GM12878 (cell line): ENCODE results near the gene HPS6. TPM values are rescaled to one million over a fixed set of nuclear protein-coding genes. Genes with fewer than 3 reads are reported as not detected.
A peak's percentile ranks its signal among the peaks of the same experiment; 100 is the strongest.

Experiments
- BHLHE40 ChIP-seq, 2 experiments: fragments of 450-650 bp in 1 of 2; IDR thresholded peaks; 2 replicates each; pipeline ENCODE4 v1.6.1; 2011 to 2017; ENCODE audit warnings: low read depth in 2 of 2, borderline replicate concordance in 1 of 2, improper control_type of control experiment in 1 of 2, low read length in 1 of 2, mild to moderate bottlenecking in 1 of 2
- CBX5 ChIP-seq: sonication (generic); IDR thresholded peaks from 2 replicates; pipeline ENCODE4 v1.6.1; 2016; ENCODE audit warnings: low read depth, moderate library complexity, mild to moderate bottlenecking, inconsistent platforms
- CEBPZ ChIP-seq: fragments of 150-350 bp; IDR thresholded peaks from 2 replicates; pipeline ENCODE4 v1.6.1; 2016; ENCODE audit warnings: low read depth, low read length
- CHD1 ChIP-seq: IDR thresholded peaks from 2 replicates; pipeline ENCODE4 v1.6.1; 2012; ENCODE audit warnings: low read depth, low read length, improper control_type of control experiment
- CTCF ChIP-seq, 3 experiments: IDR thresholded peaks in 2 of 3; conservative IDR thresholded peaks in 1 of 3; 2 replicates each; pipeline ENCODE4 v1.5.1; 2011; ENCODE audit warnings: low read depth in 3 of 3, low read length in 3 of 3, mild to moderate bottlenecking in 3 of 3, control low read depth in 2 of 3, moderate library complexity in 2 of 3, inconsistent platforms in 1 of 3, mixed read lengths in 1 of 3; ENCODE audit not compliant: control insufficient read depth in 2 of 3, insufficient read depth in 1 of 3; ENCODE audit errors: extremely low read depth in 1 of 3
- DPF2 ChIP-seq: fragments of 450-650 bp; IDR thresholded peaks from 2 replicates; pipeline ENCODE4 v1.6.1; 2017; ENCODE audit warnings: mild to moderate bottlenecking
- EP300 ChIP-seq, 2 experiments: fragments of 150-350 bp in 1 of 2; IDR thresholded peaks; 2 replicates each; pipeline ENCODE4 v1.6.1; 2011 to 2012; ENCODE audit warnings: low read depth in 2 of 2, low read length in 2 of 2, borderline replicate concordance in 1 of 2, improper control_type of control experiment in 1 of 2, inconsistent platforms in 1 of 2; ENCODE audit not compliant: control insufficient read depth in 1 of 2
- GATAD2B ChIP-seq: fragments of 450-650 bp; conservative IDR thresholded peaks from 2 replicates; pipeline ENCODE4 v1.6.1; 2017; ENCODE audit warnings: low read depth, mild to moderate bottlenecking, moderate library complexity
- HDAC2 ChIP-seq: fragments of 200-600 bp; sonication (generic); IDR thresholded peaks from 2 replicates; pipeline ENCODE4 v1.6.1; 2017
- IRF5 ChIP-seq: fragments of 450-650 bp; IDR thresholded peaks from 2 replicates; pipeline ENCODE4 v1.6.1; 2017; ENCODE audit warnings: borderline replicate concordance
- MEF2A ChIP-seq: IDR thresholded peaks from 2 replicates; pipeline ENCODE4 v1.6.1; 2011; ENCODE audit warnings: low read depth, mild to moderate bottlenecking, low read length, moderate library complexity; ENCODE audit not compliant: insufficient read depth
- NBN ChIP-seq: fragments of 450-650 bp; IDR thresholded peaks from 2 replicates; pipeline ENCODE4 v1.6.1; 2016
- POLR2AphosphoS5 ChIP-seq: IDR thresholded peaks from 2 replicates; pipeline ENCODE4 v1.6.1; 2011; ENCODE audit warnings: mild to moderate bottlenecking, low read length, inconsistent platforms
- SMAD5 ChIP-seq: IDR thresholded peaks from 2 replicates; pipeline ENCODE4 v1.6.1; 2016; ENCODE audit warnings: antibody characterized with exemption, low read depth
- SPI1 ChIP-seq: IDR thresholded peaks from 2 replicates; pipeline ENCODE4 v1.6.1; 2011; ENCODE audit warnings: low read depth, mild to moderate bottlenecking, low read length, moderate library complexity, borderline replicate concordance; ENCODE audit not compliant: insufficient read depth
- SUZ12 ChIP-seq: fragments of 200-600 bp; sonication (generic); IDR thresholded peaks from one replicate; pipeline ENCODE4 v1.6.1; 2018; ENCODE audit warnings: antibody characterized with exemption, mild to moderate bottlenecking; ENCODE audit not compliant: unreplicated experiment
- TCF7 ChIP-seq: IDR thresholded peaks from 2 replicates; pipeline ENCODE4 v1.6.1; 2014; ENCODE audit warnings: antibody characterized with exemption, borderline replicate concordance
- USF2 ChIP-seq: IDR thresholded peaks from 2 replicates; pipeline ENCODE4 v1.6.1; 2011; ENCODE audit warnings: low read depth, low read length, improper control_type of control experiment, borderline replicate concordance
- ZNF274 ChIP-seq: IDR thresholded peaks from one replicate; pipeline ENCODE4 v1.8.0; 2011; ENCODE audit not compliant: insufficient read length, insufficient read depth
- polyA plus RNA-seq, 11 experiments: library from polyadenylated mRNA; depleted of rRNA in 4 of 11; unstranded in 6 of 11; stranded (reverse) in 5 of 11; fragments of >200 nt; fragmentation: Nextera tagmentation in 4 of 11; fragmentation: Illumina TruSeq in 1 of 11; extraction: Ambion mirVana in 4 of 11; extraction: Trizol in 1 of 11; gene quantifications; 1 replicate in 1 of 11; 2 replicates in 10 of 11; pipeline versions ENCODE4 v1.2.1 to v1.2.3, GENCODE V29; 2011 to 2016; ENCODE audit warnings: inconsistent platforms in 2 of 11, missing spikeins in 2 of 11, low read depth in 1 of 11
- total RNA-seq, 4 experiments: library from RNA; depleted of rRNA in 3 of 4; stranded (reverse); fragments of >200 nt in 3 of 4; fragmentation: Illumina TruSeq in 1 of 4; extraction: Trizol in 1 of 4; gene quantifications; 2 replicates each; pipeline versions ENCODE4 v1.2.1 to v1.2.3, GENCODE V29; 2013 to 2021

Gene HPS6
- total and polyA plus RNA-seq, 10 of the 15 experiments (the other 5 are each of a cell fraction or from before 2014, with no cell fraction given): 1.4 to 28.0 (median 12.0) TPM

- TF ChIP-seq IRF5 (no peak), MEF2A (no peak), CEBPZ (no peak), ZNF274 (no peak), CTCF (IDR thresholded peaks at IDR 0.05 in 2 of 3, conservative IDR thresholded peaks at IDR 0.05 in 1 of 3; ENCODE audit: control insufficient read depth in 2 of 3, extremely low read depth in 1 of 3, insufficient read depth in 1 of 3, low read depth in 3 of 3, low read length in 3 of 3) (peak in 1 of 3 experiments; percentile 11; a peak in 1 of 6 replicates), POLR2AphosphoS5 (no peak), GATAD2B (peak; percentile 74), TCF7 (no peak), DPF2 (peak; percentile 62; the same call in 1 of the 2 replicates), NBN (no peak), USF2 (no peak), HDAC2 (no peak), BHLHE40 (IDR thresholded peaks at IDR 0.05; ENCODE audit: borderline replicate concordance in 1 of 2, low read depth in 2 of 2, low read length in 1 of 2) (0 out of 4 replicates have a peak, but pooled peaks of 1 of the 2 experiments have one; percentile 3), EP300 (IDR thresholded peaks at IDR 0.05; ENCODE audit: borderline replicate concordance in 1 of 2, control insufficient read depth in 1 of 2, low read depth in 2 of 2, low read length in 2 of 2) (no peak), CBX5 (no peak), CHD1 (no peak), SMAD5 (no peak), SPI1 (no peak), SUZ12 (no peak)
Observed at GRCh38 chr10:102065561-102066398, 631 bp downstream of the HPS6 start (continued).
